ENCODE results near the gene VWF. TPM values are rescaled to one million over a fixed set of nuclear protein-coding genes. Genes with fewer than 3 reads are reported as not detected.

VWF gene
- total RNA-seq, 2 donors from 2014 or later = 20.9 to 63.2 TPM

DNA sequence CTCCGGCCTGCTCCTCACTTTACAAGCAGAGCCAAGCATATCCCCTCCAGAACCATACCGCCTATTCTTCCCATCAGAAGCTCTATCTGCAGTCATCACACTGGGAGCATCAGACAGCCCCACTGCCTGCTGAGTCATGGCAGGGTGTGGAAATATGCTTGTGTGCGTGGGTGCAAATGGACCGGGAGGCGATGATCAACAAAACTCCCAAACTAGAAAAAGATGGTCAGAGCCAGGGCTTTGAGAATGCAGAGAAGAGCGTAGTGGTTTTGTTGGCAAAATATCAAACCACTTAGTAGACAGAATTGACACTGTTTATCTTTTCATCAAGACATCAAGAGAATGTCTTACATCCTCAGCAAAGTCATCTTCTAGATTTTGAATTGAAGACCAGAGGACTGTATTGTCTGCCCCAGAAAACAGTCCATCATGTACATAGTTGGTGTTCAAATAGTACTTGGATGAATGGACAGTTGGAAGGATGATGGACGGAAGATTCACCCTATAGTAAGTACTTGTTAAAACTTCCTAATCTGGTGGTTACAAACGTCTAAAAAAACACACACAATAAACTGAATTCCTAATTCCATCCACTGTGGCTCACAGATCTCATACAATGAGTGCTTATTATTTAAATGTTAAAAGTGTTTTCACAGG lies 54.9 kb downstream of the VWF start:
- no peaks in the 10 kb centered on the region for H3K4me1 ChIP-seq
- TF ChIP-seq, protein P1, sequence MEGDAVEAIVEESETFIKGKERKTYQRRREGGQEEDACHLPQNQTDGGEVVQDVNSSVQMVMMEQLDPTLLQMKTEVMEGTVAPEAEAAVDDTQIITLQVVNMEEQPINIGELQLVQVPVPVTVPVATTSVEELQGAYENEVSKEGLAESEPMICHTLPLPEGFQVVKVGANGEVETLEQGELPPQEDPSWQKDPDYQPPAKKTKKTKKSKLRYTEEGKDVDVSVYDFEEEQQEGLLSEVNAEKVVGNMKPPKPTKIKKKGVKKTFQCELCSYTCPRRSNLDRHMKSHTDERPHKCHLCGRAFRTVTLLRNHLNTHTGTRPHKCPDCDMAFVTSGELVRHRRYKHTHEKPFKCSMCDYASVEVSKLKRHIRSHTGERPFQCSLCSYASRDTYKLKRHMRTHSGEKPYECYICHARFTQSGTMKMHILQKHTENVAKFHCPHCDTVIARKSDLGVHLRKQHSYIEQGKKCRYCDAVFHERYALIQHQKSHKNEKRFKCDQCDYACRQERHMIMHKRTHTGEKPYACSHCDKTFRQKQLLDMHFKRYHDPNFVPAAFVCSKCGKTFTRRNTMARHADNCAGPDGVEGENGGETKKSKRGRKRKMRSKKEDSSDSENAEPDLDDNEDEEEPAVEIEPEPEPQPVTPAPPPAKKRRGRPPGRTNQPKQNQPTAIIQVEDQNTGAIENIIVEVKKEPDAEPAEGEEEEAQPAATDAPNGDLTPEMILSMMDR (IDR thresholded peaks at IDR 0.05) = no peak
- H3K9me3 ChIP-seq = no peaks in the 10 kb centered on the region
- no peaks in the 10 kb centered on the region for H3K36me3 ChIP-seq
- no peak overlapping the region for H3K9ac ChIP-seq (ENCODE audit: low read depth in 2 of 2, low read length in 2 of 2)
- intact Hi-C loops (cut with DNase I) = loop anchor here (5.0 kb wide), 1 partner anchor 108 kb away; no protein-coding TSS in a partner anchor
- no peak overlapping the region for H3K27ac ChIP-seq
- no peaks in the 10 kb centered on the region for H3K27me3 ChIP-seq
- DNase-seq = no peak
- no peak overlapping the region for H3K4me3 ChIP-seq

DNA sequence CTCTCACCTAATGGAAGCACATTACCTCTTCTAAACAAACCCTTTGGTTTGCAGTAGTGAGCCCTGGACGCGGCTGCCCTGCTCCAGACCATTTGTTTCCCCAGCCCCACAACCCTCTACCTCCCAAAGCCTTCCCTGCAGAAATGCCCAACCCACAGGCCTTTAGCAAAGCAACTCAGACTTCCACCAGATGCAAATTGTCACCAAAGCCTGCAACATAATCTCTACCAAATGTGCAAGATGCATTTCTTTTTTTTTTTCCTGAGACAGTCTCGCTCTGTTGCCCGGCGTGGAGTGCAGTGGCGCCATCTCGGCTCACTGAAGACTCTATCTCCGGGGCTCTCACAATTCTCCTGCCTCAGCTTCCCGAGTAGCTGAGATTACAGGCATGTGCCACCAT lies 56.2 kb downstream of the VWF start:
- H3K4me3 ChIP-seq = no peak overlapping the region
- H3K27me3 ChIP-seq = no peaks in the 10 kb centered on the region
- no peaks in the 10 kb centered on the region for H3K4me1 ChIP-seq
- H3K9ac ChIP-seq (ENCODE audit: low read depth in 2 of 2, low read length in 2 of 2) = no peak overlapping the region
- TF ChIP-seq, protein P1 (IDR thresholded peaks at IDR 0.05) = no peak
- no peak for DNase-seq
- no peak overlapping the region for H3K27ac ChIP-seq
- H3K9me3 ChIP-seq = no peaks in the 10 kb centered on the region
- H3K36me3 ChIP-seq = no peaks in the 10 kb centered on the region
- intact Hi-C loops (cut with DNase I) = loop anchor here (5.0 kb wide), 1 partner anchor 109 kb away; no protein-coding TSS in a partner anchor

DNA sequence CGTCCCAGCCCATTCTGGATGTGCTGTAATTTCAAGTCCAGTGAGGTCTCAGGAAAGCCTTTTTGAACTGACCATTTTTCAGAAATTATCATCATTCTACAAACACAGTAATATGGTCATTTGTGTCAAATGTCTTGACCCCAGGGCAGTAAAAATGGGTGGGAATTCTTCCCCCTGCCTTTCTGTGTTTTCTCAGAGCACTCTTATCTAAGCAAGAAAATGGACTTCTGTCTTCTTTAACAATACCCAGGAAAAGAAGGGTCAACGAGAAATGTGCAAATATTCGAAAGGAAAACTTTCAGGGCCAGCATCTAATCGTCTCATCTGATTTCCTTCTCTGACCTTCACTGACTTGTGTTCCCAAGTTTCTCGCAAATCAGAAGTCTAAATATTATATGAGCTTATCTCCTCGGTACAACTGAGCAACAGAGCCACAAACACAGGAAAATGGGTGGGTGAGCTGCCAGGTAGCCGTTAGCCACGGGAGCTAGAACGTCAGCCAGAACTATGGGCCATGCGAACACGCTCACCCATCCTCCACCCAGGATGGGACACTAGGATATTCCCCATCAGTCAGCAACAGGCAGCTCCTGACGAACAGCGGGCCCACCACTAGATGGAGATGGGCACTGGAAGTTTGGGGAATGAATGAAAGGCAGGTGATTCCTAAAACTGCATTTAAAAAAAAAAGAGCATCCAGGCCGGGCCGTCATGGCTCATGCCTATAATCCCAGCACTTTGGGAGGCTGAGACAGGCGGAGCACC lies 57.1 kb downstream of the VWF start:
- intact Hi-C loops (cut with DNase I) = loop anchor here (5.0 kb wide), 1 partner anchor 110 kb away; no protein-coding TSS in a partner anchor
- no peak overlapping the region for H3K9ac ChIP-seq (ENCODE audit: low read depth in 2 of 2, low read length in 2 of 2)
- H3K9me3 ChIP-seq = no peaks in the 10 kb centered on the region
- H3K4me3 ChIP-seq = no peak overlapping the region
- H3K27ac ChIP-seq = no peak overlapping the region
- H3K27me3 ChIP-seq = no peaks in the 10 kb centered on the region
- H3K36me3 ChIP-seq = no peaks in the 10 kb centered on the region
- H3K4me1 ChIP-seq = no peaks in the 10 kb centered on the region
- no peak for DNase-seq
- TF ChIP-seq, protein P1 (IDR thresholded peaks at IDR 0.05) = no peak

DNA sequence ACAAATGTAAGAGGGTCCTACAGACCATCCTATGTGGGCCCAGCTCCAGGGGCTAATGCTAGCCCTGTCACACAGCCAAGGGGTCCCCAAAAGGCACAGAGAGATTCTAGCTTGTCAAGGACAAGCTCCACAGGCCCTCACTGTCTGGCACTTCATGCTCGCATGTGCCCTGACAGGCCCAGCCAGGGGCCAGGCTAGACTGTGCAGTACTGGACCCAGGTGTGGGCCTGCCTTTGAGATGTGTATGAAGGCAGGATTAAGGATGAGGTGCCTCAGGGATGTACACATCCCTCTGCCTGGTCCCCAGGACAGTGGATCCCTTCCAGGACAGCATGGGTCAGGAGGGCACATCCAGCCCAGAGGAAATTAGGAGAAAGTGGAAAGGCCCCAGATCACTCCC lies 57.8 kb downstream of the VWF start:
- Histone ChIP-seq H3K27me3 (no peaks in the 10 kb centered on the region), H3K4me1 (no peaks in the 10 kb centered on the region), H3K9ac (ENCODE audit: low read depth in 2 of 2, low read length in 2 of 2) (no peak overlapping the region), H3K27ac (no peak overlapping the region), H3K9me3 (no peaks in the 10 kb centered on the region), H3K4me3 (no peak overlapping the region), H3K36me3 (no peaks in the 10 kb centered on the region)
- TF ChIP-seq, protein P1 (IDR thresholded peaks at IDR 0.05) = no peak
- DNase-seq = no peak
- intact Hi-C loops (cut with DNase I) = loop anchor here (5.0 kb wide), 1 partner anchor 111 kb away; no protein-coding TSS in a partner anchor

DNA sequence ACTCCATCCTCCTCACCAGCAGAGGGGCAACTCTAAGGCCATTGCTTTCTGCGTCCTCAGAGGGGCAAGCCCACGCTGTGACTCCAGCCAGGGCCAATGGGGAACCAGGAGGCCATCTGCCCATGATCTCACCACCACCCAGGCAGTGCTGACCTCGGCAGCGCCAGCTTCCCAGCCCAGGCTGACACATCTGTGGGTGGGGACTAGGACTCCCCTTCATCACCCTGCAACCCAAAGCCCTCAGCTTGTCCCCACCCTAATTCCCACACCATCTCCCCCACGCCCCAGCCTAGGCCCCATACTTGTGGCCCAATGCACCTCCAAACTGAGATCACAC lies 58.6 kb downstream of the VWF start:
- H3K4me1 ChIP-seq = no peaks in the 10 kb centered on the region
- intact Hi-C loops (cut with DNase I) = loop anchor here (2.0 to 5.0 kb wide), 2 partner anchors 111 to 217 kb away; no protein-coding TSS in a partner anchor
- H3K27ac ChIP-seq = no peak overlapping the region
- no peak overlapping the region for H3K4me3 ChIP-seq
- DNase-seq = no peak
- TF ChIP-seq, protein P1 (IDR thresholded peaks at IDR 0.05) = no peak
- no peak overlapping the region for H3K9ac ChIP-seq (ENCODE audit: low read depth in 2 of 2, low read length in 2 of 2)
- no peaks in the 10 kb centered on the region for H3K27me3 ChIP-seq
- no peaks in the 10 kb centered on the region for H3K9me3 ChIP-seq
- H3K36me3 ChIP-seq = no peaks in the 10 kb centered on the region

All from colonic mucosa (tissue), 4 donors.